NCI-H1694 treated with DMSO at 0.1 percent for 48 hours (cell line): Measurements from ENCODE around the gene SYNE1.

Experiments
- DNase-seq: peaks from one replicate; lab custom pipeline; 2025; lab: John Stamatoyannopoulos, UW

Gene SYNE1

DNA sequence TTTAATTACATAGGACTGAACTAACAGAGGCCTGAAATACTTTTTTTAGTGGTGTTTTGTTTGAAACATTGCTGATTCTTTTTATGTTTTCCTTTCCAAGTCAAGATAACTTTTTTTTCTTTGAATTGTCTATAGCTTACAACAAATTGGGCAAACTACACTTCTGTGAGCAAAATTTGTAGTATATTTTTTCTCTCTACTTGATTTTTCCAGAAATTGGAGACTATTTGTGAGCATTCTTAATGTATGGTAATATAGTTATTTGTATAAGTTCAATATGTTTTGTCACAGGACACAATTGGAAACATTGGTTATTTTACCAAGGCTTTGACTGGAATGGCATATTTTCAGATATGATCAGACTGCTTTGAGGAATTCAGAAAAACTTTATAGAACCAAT is 216.5 kb downstream of the SYNE1 start:
- DNase-seq, result no peak

DNA sequence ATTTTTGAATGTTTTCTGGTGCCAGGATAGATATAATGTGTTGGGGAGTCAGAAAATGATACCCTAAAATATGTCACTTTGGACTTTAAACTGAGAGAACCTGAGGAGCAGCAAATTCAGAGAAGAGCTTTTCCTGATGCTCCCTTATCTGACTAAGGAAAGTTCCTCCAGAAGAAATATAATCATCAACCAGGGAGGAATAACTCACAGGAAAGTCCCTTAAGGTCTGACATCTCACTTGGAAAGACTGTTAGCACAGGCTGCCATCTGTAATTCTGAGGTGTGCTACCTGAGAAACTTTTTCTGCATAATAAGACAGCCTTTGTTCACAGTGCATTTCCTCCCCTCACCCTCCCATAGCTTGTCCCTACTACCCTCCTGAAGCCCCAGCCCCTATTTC is 218.6 kb downstream of the SYNE1 start:
- DNase-seq, result no peak

DNA sequence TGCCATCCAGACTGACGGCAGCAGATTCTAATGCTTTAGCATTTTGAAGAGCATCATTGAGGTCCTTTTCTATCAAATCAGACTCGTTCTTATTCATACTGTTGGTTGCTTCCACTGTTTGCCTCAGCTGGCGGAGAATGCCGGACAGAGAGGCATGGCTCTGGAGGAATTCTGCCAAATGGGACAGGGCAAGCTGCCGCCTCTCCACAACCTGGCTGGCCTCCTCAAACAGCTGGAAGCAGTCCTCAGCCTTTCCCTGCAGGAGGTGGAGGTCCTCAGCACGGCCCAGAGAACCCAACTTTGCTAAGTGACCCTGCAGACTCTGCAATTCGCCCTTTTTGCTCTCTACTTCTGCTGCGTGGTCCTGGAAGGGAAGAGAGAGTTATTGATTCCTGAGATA is 220.5 kb downstream of the SYNE1 start:
- no peak for DNase-seq

DNA sequence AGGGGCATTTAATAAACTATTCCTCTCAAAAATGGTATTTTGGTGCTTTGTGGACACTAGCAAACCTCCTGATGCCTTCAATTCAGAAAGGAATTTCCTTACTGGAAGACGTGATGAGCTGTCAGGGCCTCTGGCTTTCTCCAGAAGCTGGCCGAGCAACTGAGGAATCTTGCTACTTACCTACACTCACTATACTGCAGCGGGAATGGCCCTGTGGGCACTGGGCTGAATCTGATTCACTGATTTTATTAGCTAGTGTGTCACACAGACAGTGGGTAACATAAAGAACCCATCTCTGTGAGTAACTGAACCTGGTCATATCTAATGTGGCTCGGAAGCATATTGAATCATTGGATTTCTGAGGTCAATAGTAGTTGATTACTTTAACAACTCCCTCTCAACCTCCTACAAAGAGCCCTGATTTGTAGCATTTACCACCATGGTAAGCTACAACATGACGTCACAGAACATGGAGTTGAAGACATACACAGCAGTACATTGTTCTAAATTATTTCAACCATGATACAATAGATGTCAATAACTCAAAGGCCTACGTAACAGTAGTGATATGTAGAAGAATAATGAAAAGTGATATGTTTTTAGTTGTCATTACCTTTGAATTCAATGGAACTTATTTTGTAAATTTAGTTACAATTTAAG is 232.1 kb downstream of the SYNE1 start:
- no peak for DNase-seq

DNA sequence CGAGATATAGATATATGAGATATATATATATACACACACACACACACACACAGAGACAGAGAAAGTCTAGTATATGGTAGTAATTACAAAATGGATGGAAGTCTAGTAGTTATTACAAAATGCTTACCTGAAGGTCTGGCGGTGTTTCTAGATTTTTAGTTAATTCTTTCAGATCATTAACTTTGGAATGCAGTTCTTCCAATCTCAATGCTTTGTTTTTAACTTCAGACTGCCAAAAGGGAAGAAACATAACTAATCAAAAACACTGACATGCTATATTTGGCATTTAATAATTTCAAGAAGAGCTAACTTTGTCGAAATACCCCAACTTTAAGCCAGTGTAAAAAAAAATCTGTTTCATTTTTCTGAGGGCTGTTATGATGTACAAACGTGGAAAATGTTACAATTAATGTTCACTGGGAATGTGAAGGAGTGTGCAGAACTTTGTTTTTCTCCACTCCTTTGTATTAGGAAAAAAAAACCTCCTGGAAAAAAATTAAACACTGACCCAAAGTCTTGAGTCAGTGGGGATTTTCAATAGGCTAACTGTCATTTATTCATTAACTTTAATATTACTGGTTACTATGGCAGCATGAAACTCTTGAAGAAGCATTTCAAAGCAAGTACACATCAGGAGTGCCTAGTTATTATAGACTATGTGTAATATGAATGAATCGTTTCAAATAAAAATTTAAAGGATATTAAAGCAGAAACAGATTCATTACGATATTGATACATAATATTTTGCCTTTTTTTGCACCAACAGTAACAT is 232.9 kb downstream of the SYNE1 start:
- no peak for DNase-seq

DNA sequence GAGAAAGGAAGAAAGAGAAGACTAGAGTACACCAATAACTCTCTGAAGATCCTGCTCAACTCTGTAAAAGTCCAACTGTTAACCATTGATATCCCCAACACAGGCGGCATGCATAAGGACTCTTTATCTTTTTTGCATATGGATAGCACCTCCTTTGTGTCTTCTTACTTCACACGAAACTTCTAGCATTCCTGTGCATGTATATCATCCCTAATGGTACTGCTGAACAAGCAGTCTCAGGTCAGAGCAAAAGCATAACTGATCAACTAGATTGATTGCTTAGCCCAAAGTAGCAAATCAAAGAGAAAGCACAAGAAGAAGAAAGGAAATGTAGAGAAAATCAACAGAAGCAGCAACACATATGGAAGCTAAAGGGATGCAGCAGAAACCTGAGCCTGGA is 234.4 kb downstream of the SYNE1 start:
- no peak for DNase-seq

DNA sequence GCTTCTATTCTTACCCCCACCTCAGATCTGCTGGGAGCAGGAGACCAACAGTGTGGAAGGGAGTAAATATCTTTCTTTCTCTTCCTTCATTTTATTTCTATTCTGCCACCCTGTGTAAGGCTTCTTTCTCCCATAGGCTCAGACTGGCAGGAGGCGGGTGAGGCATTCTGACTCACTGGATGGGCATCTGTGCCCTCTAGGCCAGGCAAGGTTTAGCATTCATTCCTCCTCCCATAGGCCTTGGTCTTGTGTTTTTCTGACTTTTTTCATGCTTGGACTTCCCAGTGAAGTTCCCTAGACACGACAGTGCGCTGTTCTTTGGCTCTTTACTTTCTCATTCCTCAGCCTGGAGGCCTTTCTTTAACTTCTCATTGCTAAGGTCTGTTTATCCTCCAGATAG is 235.2 kb downstream of the SYNE1 start:
- DNase-seq, result no peak

DNA sequence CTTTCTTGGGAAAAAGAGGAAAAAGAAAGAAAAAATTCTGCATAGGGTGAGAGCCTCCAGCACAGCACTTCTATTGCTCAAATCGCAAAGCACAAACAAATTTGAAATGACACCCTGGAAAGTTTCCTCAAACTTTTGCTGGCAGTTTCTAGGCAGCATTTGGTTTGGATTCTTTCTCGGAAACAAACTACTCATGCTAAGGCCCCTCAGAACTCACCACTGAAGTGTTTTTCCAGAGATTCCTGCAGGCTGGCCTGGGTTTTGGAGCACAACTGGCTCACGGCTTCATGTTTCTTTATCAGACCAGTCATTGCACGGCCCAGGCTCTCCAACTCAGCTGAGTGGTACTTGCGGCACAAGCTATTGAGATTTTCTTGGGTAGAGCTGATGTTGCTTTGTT is 237.8 kb downstream of the SYNE1 start:
- no peak for DNase-seq

DNA sequence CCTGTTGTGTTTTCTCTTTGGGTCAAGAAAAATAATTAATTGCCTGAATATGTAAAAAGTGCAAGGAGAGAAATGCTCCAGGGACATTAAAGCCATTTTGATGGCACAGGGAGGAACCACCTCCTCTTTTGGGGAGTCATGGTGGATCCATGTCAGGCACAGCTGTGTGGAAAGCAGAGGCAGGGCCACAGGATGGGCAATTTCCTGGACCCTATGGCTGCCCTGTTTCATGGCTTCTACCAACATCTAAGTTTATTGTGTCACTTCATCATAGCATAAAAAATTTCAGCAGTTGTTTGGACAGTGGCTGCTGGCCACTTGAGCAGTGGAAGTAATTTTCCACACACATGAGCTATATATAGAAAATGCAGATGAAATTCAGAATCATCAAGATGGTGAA is 238.2 kb downstream of the SYNE1 start:
- DNase-seq, result no peak

DNA sequence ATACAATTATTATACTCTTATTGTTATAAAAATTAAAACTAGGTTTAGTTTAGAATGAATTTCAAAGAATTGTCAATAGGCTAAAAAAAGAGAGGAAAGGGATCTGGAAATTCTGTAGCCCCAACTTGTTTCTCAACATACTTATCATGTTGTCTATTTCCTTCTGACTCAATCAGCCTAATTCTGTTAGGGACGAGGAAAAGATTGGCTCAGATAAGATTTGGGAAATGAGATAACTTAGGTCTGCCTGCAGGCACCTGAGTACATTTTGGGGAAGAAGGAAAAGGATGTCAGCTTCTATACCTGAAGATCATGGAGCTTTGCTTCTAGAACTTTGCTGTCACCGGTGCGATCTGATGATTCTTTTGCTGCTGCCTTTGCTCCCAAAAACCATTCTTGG is 238.8 kb downstream of the SYNE1 start:
- DNase-seq, result no peak

DNA sequence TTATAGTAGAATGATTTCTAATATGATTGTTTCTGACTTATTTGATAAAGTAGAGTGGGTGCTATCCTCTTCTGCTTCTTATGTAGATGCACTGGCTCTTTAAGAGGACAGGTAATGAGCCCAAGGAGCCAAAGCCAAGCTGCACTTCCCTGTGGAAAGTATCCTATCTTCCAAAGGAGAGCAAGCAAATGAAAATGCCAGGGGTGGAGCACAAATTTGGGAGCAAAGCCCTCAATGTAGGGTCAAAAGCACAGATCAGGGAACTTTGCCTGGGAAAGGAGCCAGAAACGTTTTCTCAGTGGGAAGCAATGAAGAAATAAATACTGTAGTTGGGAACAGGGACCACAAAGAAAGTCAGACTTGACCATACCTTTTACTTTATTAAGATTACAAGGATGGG is 242.9 kb downstream of the SYNE1 start:
- DNase-seq, result no peak

DNA sequence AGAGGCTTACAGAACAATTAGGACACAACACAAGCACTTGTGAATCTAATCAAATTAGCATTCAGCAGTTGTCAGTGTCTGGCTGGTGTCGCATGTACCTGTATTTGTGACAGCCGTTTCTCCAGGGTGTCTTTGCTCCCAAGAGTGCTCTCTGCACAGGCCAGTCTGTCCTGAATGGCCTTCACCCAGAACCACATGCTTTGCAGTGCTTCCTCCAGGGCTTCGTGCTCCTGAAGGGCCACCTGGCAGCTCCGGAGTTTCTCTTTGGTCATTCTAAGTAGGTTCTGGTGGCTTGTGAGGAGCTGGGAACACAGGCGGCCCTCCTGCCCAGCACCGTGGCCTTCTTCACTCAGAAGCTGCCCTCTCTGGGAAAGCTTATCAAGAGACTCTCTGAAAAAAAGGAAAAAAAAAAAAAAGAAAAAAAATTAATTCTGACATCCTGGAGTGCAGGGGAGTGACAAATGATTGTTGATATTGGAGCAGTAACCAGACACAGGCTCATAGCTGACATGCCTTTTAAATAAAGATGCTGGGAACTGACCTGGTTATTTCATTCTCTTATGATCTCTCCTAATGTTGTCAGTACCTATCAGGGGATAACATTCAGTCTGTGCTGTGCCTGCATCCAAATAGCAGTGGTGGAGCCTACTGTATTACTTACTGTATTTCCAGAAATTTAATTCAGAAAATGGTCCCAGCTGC is 245.8 kb downstream of the SYNE1 start:
- no peak for DNase-seq

DNA sequence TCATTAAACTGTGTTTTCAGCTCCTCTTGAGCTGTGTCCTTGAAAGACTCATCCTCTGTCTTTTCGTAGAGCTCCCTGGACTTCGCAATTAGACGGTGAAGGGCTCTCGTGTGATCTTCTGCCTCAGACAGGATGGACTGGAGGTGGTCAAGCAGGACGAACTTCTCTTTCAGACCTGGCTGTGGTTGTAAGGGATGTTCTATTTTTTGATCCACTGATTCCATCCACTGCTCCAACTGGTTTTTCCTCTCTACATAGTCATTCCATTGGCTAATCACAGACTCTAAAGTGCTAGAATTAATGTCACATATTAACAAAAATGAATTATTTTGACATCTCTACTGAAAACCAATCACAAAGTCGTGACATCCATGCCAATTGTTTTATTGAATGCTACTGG is 250.1 kb downstream of the SYNE1 start:
- DNase-seq, result no peak

DNA sequence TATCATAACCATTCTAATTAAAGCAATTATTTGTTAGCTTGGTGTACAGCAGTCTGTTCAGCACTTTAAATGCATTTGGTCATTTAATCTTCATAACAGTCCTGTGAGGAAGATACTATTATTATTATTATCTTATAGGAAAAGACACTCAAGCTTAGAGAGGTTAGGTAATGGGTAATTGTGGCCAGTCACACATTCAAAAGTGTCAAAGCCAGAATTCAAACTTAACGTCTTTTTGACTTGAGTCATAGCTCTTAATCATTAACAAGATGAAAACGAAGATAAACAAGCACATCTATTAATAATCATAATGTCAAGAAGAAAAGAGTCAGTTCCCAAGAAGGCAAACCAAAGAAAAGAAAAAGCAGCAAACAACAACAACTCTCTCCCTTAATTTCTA is 251.0 kb downstream of the SYNE1 start:
- no peak for DNase-seq

DNA sequence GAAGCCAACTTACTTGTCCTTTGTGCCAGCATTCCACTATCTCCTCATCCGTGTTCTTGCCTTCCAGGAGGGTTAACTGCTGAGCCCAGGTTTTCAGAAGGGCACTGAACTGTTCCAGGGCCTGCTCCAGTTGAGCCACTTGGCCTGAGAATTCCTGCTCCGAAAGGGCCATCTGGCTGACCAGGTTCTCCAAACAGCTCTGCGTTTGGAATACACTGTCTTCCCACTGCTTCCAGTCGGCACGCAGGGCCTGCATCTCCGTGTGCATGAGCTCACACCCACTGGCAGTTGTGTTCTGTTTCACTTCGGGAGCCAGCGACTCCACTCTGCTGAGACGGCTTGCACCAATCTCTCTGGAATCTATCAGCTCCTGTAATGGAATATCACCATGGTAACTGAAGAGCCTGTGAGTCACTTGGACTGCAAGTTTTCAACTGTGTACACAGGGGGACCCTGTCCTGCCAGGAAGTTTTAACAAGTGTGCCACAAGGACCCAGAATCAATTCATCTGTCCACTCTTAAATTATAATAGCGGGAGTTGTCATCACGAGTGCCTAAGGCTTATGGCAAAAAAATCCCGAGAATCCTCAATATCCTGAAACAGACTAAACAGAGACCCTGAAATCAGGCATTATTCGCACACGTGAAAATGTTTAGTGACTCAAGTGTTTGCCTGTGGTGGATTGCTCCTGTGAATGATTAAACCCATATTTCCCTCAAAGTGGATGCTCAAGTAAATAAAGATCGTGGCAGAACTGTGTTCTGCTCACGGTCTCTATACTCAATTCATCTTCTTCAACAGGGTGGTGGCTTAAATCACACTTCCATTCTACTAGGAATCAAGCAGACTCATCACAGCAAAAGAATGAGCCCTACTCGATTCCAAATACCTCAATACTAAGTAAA is 255.9 kb downstream of the SYNE1 start:
- no peak for DNase-seq

DNA sequence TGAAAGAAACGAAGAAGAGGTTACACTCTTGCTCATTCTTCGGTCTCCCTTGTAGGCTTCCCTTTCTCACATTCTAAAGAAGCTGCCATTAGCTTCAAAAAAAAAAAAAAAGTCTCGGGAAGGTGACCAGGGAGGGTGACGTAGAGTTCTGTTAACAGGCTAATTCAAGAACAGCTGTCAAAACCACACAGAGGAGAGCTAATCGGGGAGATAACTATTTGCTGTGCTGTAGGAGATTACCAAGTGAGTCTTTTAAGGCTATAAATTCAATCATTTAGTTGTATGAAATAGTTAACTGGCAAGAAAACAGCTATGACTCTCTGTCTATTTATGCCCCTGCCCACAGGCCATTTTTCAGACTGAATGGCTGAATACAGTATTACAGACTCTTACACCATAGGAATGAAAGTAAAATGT is 256.8 kb downstream of the SYNE1 start:
- no peak for DNase-seq

DNA sequence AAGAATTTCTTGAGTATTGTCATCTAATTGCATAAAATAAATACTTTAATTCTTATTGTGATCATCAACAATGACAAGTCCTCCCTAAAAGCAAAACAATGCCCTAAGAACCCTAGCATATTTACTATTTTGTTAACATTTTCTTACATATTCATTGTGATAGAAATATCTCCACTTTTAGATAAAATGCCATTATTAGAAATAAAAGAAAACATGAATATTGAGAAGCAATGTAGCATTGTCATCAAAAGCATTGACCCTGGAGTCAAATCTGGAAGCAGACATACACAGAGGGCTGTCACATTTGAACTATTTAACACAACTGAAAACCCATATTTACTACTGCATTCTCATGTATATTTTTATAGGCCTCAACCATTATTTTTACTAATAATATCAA is 257.7 kb downstream of the SYNE1 start:
- no peak for DNase-seq

DNA sequence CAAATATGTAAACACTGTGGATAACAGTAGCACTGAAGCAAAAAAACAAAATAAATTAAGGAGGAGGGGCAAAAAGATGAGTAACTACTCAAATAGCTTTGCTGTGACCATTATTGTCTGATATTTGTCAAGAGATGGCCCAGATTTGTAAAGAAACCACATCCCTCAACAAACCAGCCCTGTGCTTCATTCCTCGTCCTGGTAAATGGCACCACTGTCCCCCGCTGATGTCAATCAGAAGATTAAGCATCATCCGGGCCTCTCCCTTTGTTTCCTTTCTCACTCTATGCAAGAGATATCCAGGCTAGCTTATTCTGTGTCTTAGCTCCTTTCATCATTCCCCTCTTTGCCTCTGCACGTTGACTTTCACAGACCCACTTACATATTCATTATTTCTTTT is 259.0 kb downstream of the SYNE1 start:
- DNase-seq, result no peak

DNA sequence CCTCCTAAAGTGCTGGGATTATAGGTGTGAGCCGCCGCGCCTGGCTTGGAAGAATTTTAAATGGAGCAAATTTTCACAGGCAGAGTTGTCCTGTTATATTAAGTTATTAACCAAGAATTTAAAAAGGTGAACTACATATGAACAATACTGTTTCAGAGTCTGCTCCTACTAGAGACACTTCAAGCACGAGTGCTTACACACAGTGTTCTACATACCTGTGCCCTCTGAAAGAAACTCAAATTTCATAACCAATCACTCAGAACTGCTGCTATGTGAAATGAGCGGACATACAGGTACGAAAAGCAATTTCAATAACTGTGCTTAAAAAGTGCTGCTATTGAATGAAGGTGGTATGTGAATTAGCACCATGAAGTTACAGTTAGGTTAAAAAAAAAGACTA is 262.0 kb downstream of the SYNE1 start:
- no peak for DNase-seq

DNA sequence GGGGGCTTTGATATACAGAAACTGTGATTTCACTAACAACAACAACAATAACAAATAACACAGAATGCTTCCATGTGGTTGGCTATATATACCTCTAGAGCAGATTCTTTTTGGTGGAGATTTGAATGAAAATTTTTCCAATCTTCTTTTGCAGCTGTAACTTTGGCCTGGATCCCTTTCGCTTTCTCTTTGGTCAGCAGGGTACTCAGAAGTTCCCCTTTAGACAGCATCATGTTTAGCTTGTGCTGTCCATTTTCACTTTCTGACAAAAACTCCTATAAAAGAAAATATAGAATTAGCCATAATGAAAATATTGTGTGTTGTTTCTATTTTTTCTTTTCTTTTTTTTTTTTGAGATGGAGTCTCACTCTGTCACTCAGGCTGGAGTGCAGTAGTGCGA is 264.2 kb downstream of the SYNE1 start:
- no peak for DNase-seq

DNA sequence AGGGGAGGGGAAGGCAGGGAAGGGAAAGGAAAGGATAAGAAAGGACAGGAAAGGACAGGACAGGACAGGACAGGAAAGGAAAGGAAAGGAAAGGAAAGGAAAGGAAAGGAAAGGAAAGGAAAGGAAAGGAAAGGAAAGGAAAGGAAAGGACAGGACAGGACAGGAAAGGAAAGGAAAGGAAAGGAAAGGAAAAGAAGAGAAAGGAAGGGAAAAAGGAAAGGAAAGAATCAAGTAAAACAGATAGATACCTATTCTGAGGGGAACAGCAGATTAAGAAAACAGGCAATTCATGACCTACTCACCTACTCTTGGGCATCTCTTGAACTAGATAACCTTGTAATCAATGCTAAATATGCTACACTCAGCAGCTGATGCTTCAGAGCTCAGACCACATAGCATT is 265.4 kb downstream of the SYNE1 start:
- no peak for DNase-seq
